ENCODE results near the gene MYORG. TPM values are rescaled to one million over a fixed set of nuclear protein-coding genes. Genes with fewer than 3 reads are reported as not detected.

Gene MYORG
- total RNA-seq, 1 experiment from 2014 or later: 5.6 TPM

DNA sequence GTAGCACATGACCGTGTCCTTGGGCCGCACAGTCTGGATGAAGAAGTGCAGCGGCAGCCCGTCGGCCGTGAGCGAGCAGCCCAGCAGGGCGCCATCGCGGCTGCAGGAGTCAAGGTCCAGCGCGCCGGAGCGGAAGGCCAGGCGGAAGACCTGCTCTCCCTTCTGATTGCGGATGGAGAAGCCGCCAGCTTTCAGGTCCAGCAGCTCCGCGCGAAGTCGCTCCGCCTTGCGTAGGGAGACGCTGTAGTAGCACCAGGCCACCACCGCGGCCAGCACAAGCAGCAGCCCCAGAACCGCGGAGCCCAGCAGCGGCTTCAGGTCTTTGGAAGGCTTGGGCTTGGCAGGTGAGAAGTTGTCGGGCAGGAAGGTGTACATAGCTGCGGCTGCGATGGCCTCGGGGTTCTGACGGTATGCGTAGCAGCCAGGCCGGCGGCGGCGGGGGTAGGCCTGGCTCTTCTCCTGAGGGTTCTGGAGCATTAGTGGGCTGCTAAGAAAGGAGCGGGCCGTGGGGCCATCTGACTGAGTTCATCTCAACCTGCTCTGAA is 4.2 kb downstream of the MYORG start:
- H2BK12ac ChIP-seq (ENCODE audit: insufficient read length, low read depth, low read length): no peak overlapping the region
- no peaks in the 10 kb centered on the region for H3K79me1 ChIP-seq (ENCODE audit: insufficient read depth, low read depth, low read length, poor library complexity, severe bottlenecking)
- H3T11ph ChIP-seq (ENCODE audit: low read length): no peak overlapping the region
- no peak overlapping the region for H3K18ac ChIP-seq (ENCODE audit: insufficient read length, low read depth, low read length)
- no peak overlapping the region for H3K9ac ChIP-seq (ENCODE audit: extremely low read depth, insufficient read length, low read length)
- H2BK5ac ChIP-seq (ENCODE audit: insufficient read length, low read length): no peak overlapping the region
- H3K23ac ChIP-seq (ENCODE audit: insufficient read length, low read depth, low read length): no peak overlapping the region
- no peaks in the 10 kb centered on the region for H4K20me1 ChIP-seq (ENCODE audit: control insufficient read depth, insufficient read depth, insufficient read length)
- peaks cover 16 to 24% of the 10 kb centered on the region in 2 experiments for H3K4me1 Mint-ChIP-seq
- H4K91ac ChIP-seq (ENCODE audit: insufficient read length, low read depth, low read length): no peak overlapping the region
- peaks cover 36 to 40% (median 38%) of the 10 kb centered on the region in 3 experiments for H3K36me3 Mint-ChIP-seq (ENCODE audit: insufficient read depth in 1 of 3, low read depth in 3 of 3)
- no peaks in the 10 kb centered on the region for H3K27me3 ChIP-seq (ENCODE audit: insufficient read depth, low read length)
- peaks cover 7 to 12% of the 10 kb centered on the region in 2 experiments; a peak in 4 of 5 replicates for H3K9me3 Mint-ChIP-seq
- H3K27ac ChIP-seq (ENCODE audit: insufficient read length, low read depth, low read length): no peak overlapping the region
- no peak overlapping the region for H2BK15ac ChIP-seq (ENCODE audit: low read depth, low read length)
- peak; percentile 62 for DNase-seq
- no peaks in the 10 kb centered on the region for H3K79me2 ChIP-seq (ENCODE audit: insufficient read depth, low read length)
- peak overlapping the region in 1 of 3 experiments; percentile 77; a peak in 1 of 7 replicates for H3K27ac Mint-ChIP-seq
- no CpG with 5 or more reads among the region's 41 CpGs for WGBS (ENCODE audit: extremely low coverage, insufficient read length, low lambda C conversion rate)
- H3K4me1 ChIP-seq (ENCODE audit: insufficient read depth, low read length): 0 out of 2 replicates have a peak, but pooled peaks cover 4% of the 10 kb centered on the region
- peaks cover 4% of the 10 kb centered on the region for H3K27me3 Mint-ChIP-seq (ENCODE audit: low read depth)
- H4K8ac ChIP-seq (replicated peaks; ENCODE audit: insufficient read length, low read depth, low read length): no peak overlapping the region
- H3K23me2 ChIP-seq (ENCODE audit: insufficient read length, low read depth, low read length, poor library complexity, severe bottlenecking): peaks cover 13% of the 10 kb centered on the region
- no peak overlapping the region for H3K4me2 ChIP-seq (ENCODE audit: insufficient read depth, insufficient read length, low read length)
- no peak overlapping the region for H2AFZ ChIP-seq (ENCODE audit: low read length)
- H3K4ac ChIP-seq (ENCODE audit: low read depth, low read length): no peak overlapping the region
- H3K56ac ChIP-seq (ENCODE audit: insufficient read length, low read depth, low read length): no peak overlapping the region
- H2AK5ac ChIP-seq (ENCODE audit: insufficient read length, low read length): no peak overlapping the region
- no peak overlapping the region for H4K5ac ChIP-seq (ENCODE audit: insufficient read length, low read depth, low read length)
- TF ChIP-seq, protein P1, sequence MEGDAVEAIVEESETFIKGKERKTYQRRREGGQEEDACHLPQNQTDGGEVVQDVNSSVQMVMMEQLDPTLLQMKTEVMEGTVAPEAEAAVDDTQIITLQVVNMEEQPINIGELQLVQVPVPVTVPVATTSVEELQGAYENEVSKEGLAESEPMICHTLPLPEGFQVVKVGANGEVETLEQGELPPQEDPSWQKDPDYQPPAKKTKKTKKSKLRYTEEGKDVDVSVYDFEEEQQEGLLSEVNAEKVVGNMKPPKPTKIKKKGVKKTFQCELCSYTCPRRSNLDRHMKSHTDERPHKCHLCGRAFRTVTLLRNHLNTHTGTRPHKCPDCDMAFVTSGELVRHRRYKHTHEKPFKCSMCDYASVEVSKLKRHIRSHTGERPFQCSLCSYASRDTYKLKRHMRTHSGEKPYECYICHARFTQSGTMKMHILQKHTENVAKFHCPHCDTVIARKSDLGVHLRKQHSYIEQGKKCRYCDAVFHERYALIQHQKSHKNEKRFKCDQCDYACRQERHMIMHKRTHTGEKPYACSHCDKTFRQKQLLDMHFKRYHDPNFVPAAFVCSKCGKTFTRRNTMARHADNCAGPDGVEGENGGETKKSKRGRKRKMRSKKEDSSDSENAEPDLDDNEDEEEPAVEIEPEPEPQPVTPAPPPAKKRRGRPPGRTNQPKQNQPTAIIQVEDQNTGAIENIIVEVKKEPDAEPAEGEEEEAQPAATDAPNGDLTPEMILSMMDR (conservative IDR thresholded peaks at IDR 0.05): peak; percentile 29
- no peak overlapping the region for H2BK120ac ChIP-seq (ENCODE audit: low read depth, low read length, poor library complexity, severe bottlenecking)
- no peak overlapping the region for H3K14ac ChIP-seq (ENCODE audit: insufficient read depth, low read length)
- H2BK20ac ChIP-seq (ENCODE audit: low read depth, low read length, poor library complexity, severe bottlenecking): no peak overlapping the region
- H3K9me3 ChIP-seq (ENCODE audit: control insufficient read depth, low read depth, low read length): no peaks in the 10 kb centered on the region
- H3K4me3 Mint-ChIP-seq: no peak overlapping the region

Measured in H9 (cell line).